HCT116 (cell line): Measurements from ENCODE around the gene DPY30. TPM values are rescaled to one million over a fixed set of nuclear protein-coding genes. Genes with fewer than 3 reads are reported as not detected.

Source experiments
- ATAC-seq: fragments of 200-7000 bp; cut with Tn5 transposase; 2 replicates; pipeline ENCODE4 v1.9.1; 2020; ENCODE audit warnings: mild to moderate bottlenecking, moderate library complexity
- BruUV-seq: library from RNA; stranded (reverse); fragments of 400-500 nt; replicated peaks from 2 replicates; lab custom pipeline; 2021; lab: Mats Ljungman, UMichigan
- CTCF ChIA-PET: fragments of 300-600 bp; sonication (Branson Sonifier 250); formaldehyde crosslinking; loops from one replicate; lab custom pipeline; 2021; ENCODE audit warnings: antibody characterized with exemption; lab: Charles Lee
- POLR2A ChIA-PET: fragments of 300-600, 350-600 bp; sonication (Branson Sonifier 250); formaldehyde crosslinking; loops from one replicate; lab custom pipeline; 2021; ENCODE audit warnings: antibody characterized with exemption; lab: Charles Lee
- RAD21 ChIA-PET, 2 experiments: fragments of 300-600 bp; sonication (Branson Sonifier 250); formaldehyde crosslinking; loops; one replicate each; lab custom pipeline; 2023; ENCODE audit warnings: low total read pairs in 2 of 2; ENCODE audit not compliant: uncharacterized antibody in 2 of 2, unreplicated experiment in 2 of 2, low non-redundant PET in 1 of 2; lab: Charles Lee
- DNase-seq: peaks from one replicate; pipeline ENCODE4 v3.0.0-alpha.2; 2010; ENCODE audit warnings: low read depth, low spot score
- H2AFZ ChIP-seq: fragments of 200-600 bp; shearing (Covaris generic), sonication (generic); 2 replicates; pipeline ENCODE4 v1.6.1; 2017; ENCODE audit warnings: low read depth, mixed run types, mixed read lengths, antibody characterized with exemption, low read length; ENCODE audit not compliant: poor library complexity, severe bottlenecking
- H3K27ac ChIP-seq: 2 replicates; pipeline ENCODE4 v1.5.1; 2012; ENCODE audit warnings: low read depth, low read length
- H3K27me3 ChIP-seq: fragments of 200-600 bp; sonication (generic); 2 replicates; pipeline ENCODE4 v1.6.1; 2016; ENCODE audit warnings: mixed run types, low read length, mixed read lengths; ENCODE audit not compliant: insufficient read depth
- H3K36me3 ChIP-seq, 2 experiments: fragments of 200-500 bp in 1 of 2; fragments of 200-600 bp in 1 of 2; sonication (Bioruptor generic) in 1 of 2; sonication (generic) in 1 of 2; 2 replicates each; pipeline versions ENCODE4 v1.5.1 to v1.6.1; 2014 to 2016; ENCODE audit warnings: low read length in 2 of 2, inconsistent platforms in 1 of 2, mixed read lengths in 1 of 2, mixed run types in 1 of 2; ENCODE audit not compliant: insufficient read depth in 2 of 2, control insufficient read depth in 1 of 2
- H3K4me1 ChIP-seq, 2 experiments: fragments of 200-600 bp in 1 of 2; sonication (generic) in 1 of 2; 2 replicates each; pipeline versions ENCODE4 v1.5.1 to v1.6.1; 2012 to 2017; ENCODE audit warnings: low read length in 2 of 2, inconsistent platforms in 1 of 2, mild to moderate bottlenecking in 1 of 2, mixed read lengths in 1 of 2, mixed run types in 1 of 2, moderate library complexity in 1 of 2; ENCODE audit not compliant: insufficient read depth in 2 of 2, control insufficient read depth in 1 of 2
- H3K4me2 ChIP-seq: fragments of 200-600 bp; sonication (generic); 2 replicates; pipeline ENCODE4 v1.6.1; 2017; ENCODE audit warnings: mixed run types, low read length, mixed read lengths
- H3K4me3 ChIP-seq, 2 experiments: fragments of 200-600 bp in 1 of 2; sonication (generic) in 1 of 2; replicated peaks in 1 of 2; 2 replicates each; pipeline ENCODE4 v1.5.1; 2011 to 2016; ENCODE audit warnings: low read length in 2 of 2, control low read depth in 1 of 2, low read depth in 1 of 2, mild to moderate bottlenecking in 1 of 2, mixed read lengths in 1 of 2, mixed run types in 1 of 2
- H3K79me2 ChIP-seq: fragments of 200-600 bp; sonication (generic); 2 replicates; pipeline ENCODE4 v1.6.1; 2017; ENCODE audit warnings: mild to moderate bottlenecking, mixed run types, low read length, moderate library complexity, mixed read lengths; ENCODE audit not compliant: insufficient read depth
- H3K9ac ChIP-seq: fragments of 200-600 bp; sonication (generic); 2 replicates; pipeline ENCODE4 v1.6.1; 2016; ENCODE audit warnings: low read length, mixed read lengths
- H3K9me2 ChIP-seq: fragments of 200-600 bp; sonication (generic), shearing (Covaris generic); 2 replicates; pipeline ENCODE4 v1.6.1; 2017; ENCODE audit warnings: mixed run types, mild to moderate bottlenecking, moderate library complexity; ENCODE audit not compliant: insufficient read depth
- H3K9me3 ChIP-seq, 2 experiments: fragments of 200-500 bp in 1 of 2; fragments of 200-600 bp in 1 of 2; sonication (Bioruptor generic) in 1 of 2; sonication (generic) in 1 of 2; 2 replicates each; pipeline ENCODE4 v1.6.1; 2014 to 2017; ENCODE audit warnings: low read length in 2 of 2, mixed read lengths in 2 of 2, inconsistent platforms in 1 of 2, low read depth in 1 of 2, mild to moderate bottlenecking in 1 of 2, mixed run types in 1 of 2, moderate library complexity in 1 of 2; ENCODE audit not compliant: control insufficient read depth in 1 of 2, insufficient read depth in 1 of 2
- H4K20me1 ChIP-seq: fragments of 200-600 bp; sonication (generic), shearing (Covaris generic); 2 replicates; pipeline ENCODE4 v1.6.1; 2017; ENCODE audit warnings: mixed run types, mild to moderate bottlenecking, moderate library complexity; ENCODE audit not compliant: insufficient read depth
- CEBPB ChIP-seq: IDR thresholded peaks from 2 replicates; pipeline ENCODE4 v1.6.1; 2012; ENCODE audit warnings: low read depth
- ELF1 ChIP-seq: IDR thresholded peaks from 2 replicates; pipeline ENCODE4 v1.6.1; 2012; ENCODE audit warnings: low read depth, borderline replicate concordance
- EZH2phosphoT487 ChIP-seq: fragments of 200-600 bp; IDR thresholded peaks from 2 replicates; pipeline ENCODE4 v1.6.1; 2018; ENCODE audit warnings: antibody characterized with exemption, borderline replicate concordance
- JUND ChIP-seq: IDR thresholded peaks from 2 replicates; pipeline ENCODE4 v1.6.1; 2012
- POLR2A ChIP-seq: IDR thresholded peaks from 2 replicates; pipeline ENCODE4 v1.7.0; 2011; ENCODE audit warnings: borderline replicate concordance; ENCODE audit not compliant: insufficient read depth, insufficient read length; ENCODE audit errors: extremely low read depth
- POLR2AphosphoS5 ChIP-seq: IDR thresholded peaks from 2 replicates; pipeline ENCODE4 v1.6.1; 2011; ENCODE audit warnings: mild to moderate bottlenecking, low read depth, low read length, moderate library complexity
- SRF ChIP-seq: IDR thresholded peaks from 2 replicates; pipeline ENCODE4 v1.6.1; 2012; ENCODE audit warnings: low read depth
- TCF7L2 ChIP-seq: IDR thresholded peaks from 2 replicates; pipeline ENCODE4 v1.7.0; 2011; ENCODE audit warnings: borderline replicate concordance, inconsistent platforms; ENCODE audit not compliant: insufficient read depth, insufficient read length; ENCODE audit errors: extremely low read depth
- YY1 ChIP-seq: IDR thresholded peaks from 2 replicates; pipeline ENCODE4 v1.6.1; 2011; ENCODE audit warnings: low read length, low read depth, moderate library complexity, mild to moderate bottlenecking; ENCODE audit not compliant: insufficient replicate concordance; ENCODE audit errors: extremely low read depth
- ZBTB33 ChIP-seq: IDR thresholded peaks from 2 replicates; pipeline ENCODE4 v1.6.1; 2011; ENCODE audit warnings: mild to moderate bottlenecking, low read length, moderate library complexity; ENCODE audit not compliant: insufficient replicate concordance; ENCODE audit errors: extremely low read depth
- ZFX ChIP-seq: fragments of 450-650 bp; IDR thresholded peaks from 2 replicates; pipeline ENCODE4 v1.6.1; 2017
- intact Hi-C: fragments of 100-400 bp; cut with micrococcal nuclease; formaldehyde crosslinking; loops from 2 replicates; pipeline ENCODE4 v1.10.0; 2022
- total RNA-seq: library from RNA; stranded (reverse); gene quantifications from one replicate; pipeline ENCODE4 v1.2.1, GENCODE V29; 2021; ENCODE audit not compliant: unreplicated experiment

The DPY30 gene
- total RNA-seq, 1 experiment from 2014 or later: 79.5 TPM

DNA sequence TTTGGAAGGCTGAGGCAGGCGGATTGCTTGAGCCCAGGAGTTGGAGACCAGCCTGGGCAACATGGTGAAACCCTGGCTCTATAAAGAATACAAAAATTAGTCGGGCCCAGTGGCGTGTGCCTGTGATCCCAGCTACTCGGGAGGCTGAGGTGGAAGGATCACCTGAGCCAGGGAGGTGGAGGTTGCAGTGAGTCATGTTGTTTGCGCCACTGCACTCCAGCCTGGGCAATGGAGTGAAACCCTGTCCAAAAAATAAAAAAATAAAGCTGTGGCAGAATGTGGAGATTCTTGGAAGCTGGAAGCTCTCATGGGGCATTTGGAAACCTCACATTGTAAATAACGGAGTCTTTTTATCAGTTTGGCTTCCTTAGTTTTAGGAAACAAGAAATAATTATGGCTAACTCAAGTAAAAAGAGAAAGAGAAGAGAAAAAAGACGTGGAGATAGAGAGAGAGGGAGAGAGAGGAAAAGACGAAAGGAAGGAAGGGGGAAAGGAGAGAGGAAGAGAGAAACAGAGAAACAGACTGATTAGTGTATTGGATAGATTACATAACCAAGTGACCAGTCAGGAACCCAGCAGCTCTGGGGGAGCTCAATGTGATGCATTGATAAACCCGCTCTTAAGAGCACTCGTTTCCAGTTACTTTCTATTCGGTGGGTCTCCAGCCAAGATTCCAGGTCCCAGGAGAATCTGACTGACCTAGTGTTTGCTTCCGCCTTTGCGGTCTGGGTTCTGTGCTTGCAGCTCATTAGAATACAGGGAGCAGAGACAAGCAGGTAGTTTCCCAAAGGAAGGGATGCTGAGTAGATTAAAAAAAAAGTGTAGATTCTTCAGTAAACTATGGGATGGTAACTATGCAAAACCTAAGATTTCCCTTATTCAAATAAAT, 22.6 kb upstream of the DPY30 start:
- CTCF ChIA-PET: no interaction called here
- Histone ChIP-seq H3K4me3 (peak overlapping the region; percentile 66 to 85), H3K9me2 (no peaks in the 10 kb centered on the region), H3K9ac (peak overlapping the region; percentile 76; the same call in 1 of the 2 replicates), H2AFZ (no peak overlapping the region), H3K79me2 (no peaks in the 10 kb centered on the region), H3K27ac (peak overlapping the region; percentile 69; the same call in 1 of the 2 replicates), H4K20me1 (no peaks in the 10 kb centered on the region), H3K4me2 (peak overlapping the region; percentile 87), H3K4me1 (peaks cover 0 to 24% of the 10 kb centered on the region in 2 experiments; a peak in 2 of 4 replicates), H3K27me3 (no peaks in the 10 kb centered on the region), H3K9me3 (no peaks in the 10 kb centered on the region), H3K36me3 (no peaks in the 10 kb centered on the region)
- TF ChIP-seq ZFX (no peak), JUND (no peak)
- POLR2A ChIA-PET: interaction anchor here (1.0 to 2.7 kb wide), 4 partner anchors 23 to 103 kb away, joined by 3 to 20 read pairs (median 4); partner anchors contain the start of genes DPY30 and SLC30A6
- no peak for ATAC-seq
- RAD21 ChIA-PET: interaction anchor here in 1 of 2 experiments (1.4 kb wide), 1 partner anchor 24 kb away, joined by 4 read pairs; no protein-coding TSS in a partner anchor
- no TSS peak for BruUV-seq
- no peak for DNase-seq
- intact Hi-C loops: loop anchor here (2.0 kb wide), 1 partner anchor 103 kb away; the partner anchor contains the start of gene SLC30A6

DNA sequence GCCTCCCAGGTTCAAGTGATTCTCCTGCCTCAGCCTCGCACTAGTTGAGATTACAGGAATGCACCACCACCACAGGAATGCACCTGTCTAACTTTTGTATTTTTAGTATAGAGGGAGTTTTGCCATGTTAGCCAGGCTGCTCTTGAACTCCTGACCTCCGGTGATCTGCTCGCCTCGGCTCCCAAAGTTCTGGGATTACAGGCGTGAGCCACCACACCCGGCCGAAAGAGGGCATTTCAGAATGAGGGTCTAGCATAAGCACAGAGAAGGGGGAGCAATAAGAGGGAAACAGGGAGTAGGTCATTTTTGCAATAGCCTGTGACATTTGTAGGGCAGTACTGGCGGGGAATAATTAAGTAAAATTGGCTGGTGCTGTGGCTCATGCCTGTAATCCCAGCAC, 21.8 kb upstream of the DPY30 start:
- Histone ChIP-seq H3K9ac (no peak overlapping the region), H3K4me2 (no peak overlapping the region), H3K4me3 (no peak overlapping the region), H3K36me3 (no peaks in the 10 kb centered on the region), H3K27ac (no peak overlapping the region), H4K20me1 (no peaks in the 10 kb centered on the region), H3K4me1 (peaks cover 0 to 24% of the 10 kb centered on the region in 2 experiments; a peak in 2 of 4 replicates), H3K27me3 (no peaks in the 10 kb centered on the region), H2AFZ (no peak overlapping the region), H3K9me3 (no peaks in the 10 kb centered on the region), H3K9me2 (no peaks in the 10 kb centered on the region), H3K79me2 (no peaks in the 10 kb centered on the region)
- TF ChIP-seq CEBPB (no peak), YY1 (no peak), SRF (no peak), TCF7L2 (no peak), POLR2AphosphoS5 (no peak), ZBTB33 (no peak), ZFX (no peak), ELF1 (no peak), POLR2A (no peak), EZH2phosphoT487 (no peak)
- ChIA-PET RAD21 (no interaction called here), CTCF (no interaction called here), POLR2A (no interaction called here)
- ATAC-seq (no peak), DNase-seq (no peak)
- no TSS peak for BruUV-seq
- intact Hi-C loops: no loop called here
